T47D (cell line): Measurements from ENCODE around the gene CCSAP.
A peak's percentile ranks its signal among the peaks of the same experiment; 100 is the strongest.

Experiments
- DNase-seq, 2 experiments: peaks; one replicate each; pipeline versions ENCODE4 v3.0.0 to v3.0.0-alpha.2; 2011 to 2012; ENCODE audit warnings: low read depth in 1 of 2, low spot score in 1 of 2
- JUND ChIP-seq: IDR thresholded peaks from 2 replicates; pipeline ENCODE4 v1.6.1; 2012; ENCODE audit warnings: low read depth
- in situ Hi-C: cut with HindIII; loops from 2 replicates; pipeline ENCODE4 v1.10.0; 2016; ENCODE audit warnings: low sequenced_read_pairs, low pct_unique_long_range_greater_than_20kb

Gene CCSAP

GRCh38 chr1:229272164-229273158 lies 70.4 kb downstream of the CCSAP start:
- in situ Hi-C loops = no loop called here
- peak in 1 of 2 experiments; percentile 14 for DNase-seq
- no peak for TF ChIP-seq JUND

DNA sequence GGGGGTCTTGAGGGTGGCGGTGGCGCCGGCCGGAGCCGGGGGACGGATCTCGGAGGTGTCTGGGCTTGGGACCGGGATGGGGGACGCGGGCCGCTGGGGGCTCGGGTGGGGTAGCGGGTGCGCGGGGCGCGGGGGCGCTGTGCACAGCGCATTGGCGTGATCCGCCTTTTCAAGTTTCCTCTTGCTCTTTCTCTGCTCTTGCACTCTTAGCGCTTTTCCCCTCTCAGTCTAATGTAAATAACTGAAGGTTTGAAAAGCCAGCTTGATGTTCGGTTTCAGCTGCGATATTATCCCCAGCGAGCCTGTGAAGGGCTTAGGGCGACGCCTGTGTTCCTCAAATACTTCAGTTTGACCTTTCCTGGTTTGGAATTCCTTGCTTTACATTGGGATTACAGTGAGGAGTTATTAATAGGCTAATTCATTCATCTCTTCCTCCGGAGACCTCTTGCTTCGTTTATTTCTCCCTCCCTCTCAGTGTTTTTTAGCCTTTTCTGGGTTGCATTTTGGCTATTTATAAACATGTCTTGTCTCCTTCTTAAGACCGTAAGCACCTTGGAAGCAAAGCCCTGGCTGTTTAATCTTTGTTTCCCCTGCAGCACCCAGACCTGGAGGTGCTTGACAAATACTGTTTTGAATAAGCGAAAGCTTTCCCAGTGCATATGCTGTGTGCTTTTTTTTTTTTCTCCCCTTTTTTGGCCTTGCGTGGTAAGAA lies 71.2 kb downstream of the CCSAP start:
- no peak for TF ChIP-seq JUND
- in situ Hi-C loops = no loop called here
- DNase-seq = peak in 1 of 2 experiments; percentile 56
